Measurements from ENCODE around the gene VIPR2.
A peak's percentile ranks its signal among the peaks of the same experiment; 100 is the strongest.

The VIPR2 gene

DNA sequence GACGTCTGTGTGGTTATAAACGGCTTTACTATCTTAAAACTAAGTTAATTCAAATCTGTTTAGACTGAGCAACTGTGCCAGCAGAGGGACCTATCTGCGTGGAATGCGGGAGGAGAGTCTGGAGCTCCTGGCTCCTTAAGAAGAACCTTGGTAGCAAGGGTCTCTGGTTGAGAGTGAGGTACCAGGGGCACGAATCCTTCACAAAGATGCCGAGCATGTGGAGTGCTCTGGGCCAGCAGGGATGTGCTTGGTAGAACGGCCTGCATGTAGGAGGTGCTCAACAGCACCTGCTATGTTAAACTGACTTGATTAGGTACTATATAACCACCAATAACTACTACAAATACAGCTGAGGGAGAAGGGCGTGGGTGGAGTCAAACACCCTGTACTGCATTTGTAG lies 102.6 kb downstream of the VIPR2 start:
- Histone ChIP-seq H3K9ac (ENCODE audit: insufficient read length, low read depth) (no peak overlapping the region), H3K4me3 (ENCODE audit: insufficient read length, low read depth) (no peak overlapping the region), H3K9me3 (ENCODE audit: insufficient read depth, low read length) (peaks cover 6% of the 10 kb centered on the region; the same call in 1 of the 2 replicates), H3K27me3 (ENCODE audit: insufficient read depth, insufficient read length) (no peaks in the 10 kb centered on the region), H3K36me3 (ENCODE audit: insufficient read depth, insufficient read length, low read length) (no peaks in the 10 kb centered on the region), H3K4me1 (ENCODE audit: insufficient read depth, insufficient read length) (peaks cover 1% of the 10 kb centered on the region)
- no peak for DNase-seq (ENCODE audit: low read depth, low spot score)
- TF ChIP-seq ZNF274 (IDR thresholded peaks at IDR 0.05; ENCODE audit: low read depth, low read length), result no peak
- TF ChIP-seq YY1 (IDR thresholded peaks at IDR 0.05; ENCODE audit: insufficient read depth, insufficient read length), result no peak
- no peak for TF ChIP-seq SUZ12 (IDR thresholded peaks at IDR 0.05; ENCODE audit: extremely low read depth, insufficient read depth, insufficient read length)

DNA sequence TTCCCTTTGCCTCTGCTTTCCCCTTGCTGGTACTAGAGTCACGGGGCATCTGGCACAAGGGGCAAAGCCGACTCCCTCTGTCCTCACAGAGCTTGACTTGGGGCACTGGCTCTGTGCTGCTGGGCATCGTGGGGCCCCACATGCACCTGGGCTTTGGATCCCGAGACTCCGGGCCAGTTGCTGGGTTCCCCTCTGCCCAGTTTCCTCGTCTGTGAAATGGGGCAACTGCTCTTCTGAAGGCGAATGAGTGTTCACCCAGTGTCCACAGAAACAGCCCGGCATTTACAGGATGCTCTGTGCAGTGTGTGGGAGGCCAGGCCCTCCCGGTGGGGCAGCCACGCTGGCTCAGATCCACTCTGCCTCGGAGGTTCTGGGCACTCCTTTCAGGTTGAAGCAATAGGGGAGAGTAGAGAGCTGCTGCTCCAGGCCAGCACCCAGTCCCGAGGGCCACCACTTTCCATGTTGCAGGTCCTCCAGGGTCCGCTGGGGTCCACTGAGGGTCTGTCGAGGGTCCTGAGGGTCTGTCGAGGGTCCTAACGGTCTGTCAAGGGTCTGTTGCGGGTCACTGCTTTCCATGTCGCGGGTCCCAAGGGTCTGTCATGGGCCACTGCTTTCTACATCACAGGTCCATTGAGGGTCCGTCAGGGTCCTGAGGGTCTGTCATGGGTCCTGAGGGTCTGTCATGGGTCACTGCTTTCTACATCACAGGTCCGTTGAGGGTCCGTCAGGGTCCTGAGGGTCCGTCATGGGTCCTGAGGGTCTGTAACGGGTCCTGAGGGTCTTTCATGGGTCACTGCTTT lies 103.6 kb downstream of the VIPR2 start:
- H3K4me3 ChIP-seq (ENCODE audit: insufficient read length, low read depth), result no peak overlapping the region
- H3K27me3 ChIP-seq (ENCODE audit: insufficient read depth, insufficient read length), result no peaks in the 10 kb centered on the region
- no peak overlapping the region for H3K9ac ChIP-seq (ENCODE audit: insufficient read length, low read depth)
- H3K9me3 ChIP-seq (ENCODE audit: insufficient read depth, low read length), result peaks cover 6% of the 10 kb centered on the region; the same call in 1 of the 2 replicates
- no peak for DNase-seq (ENCODE audit: low read depth, low spot score)
- peaks cover 7% of the 10 kb centered on the region for H3K4me1 ChIP-seq (ENCODE audit: insufficient read depth, insufficient read length)
- no peak for TF ChIP-seq YY1 (IDR thresholded peaks at IDR 0.05; ENCODE audit: insufficient read depth, insufficient read length)
- TF ChIP-seq ZNF274 (IDR thresholded peaks at IDR 0.05; ENCODE audit: low read depth, low read length), result no peak
- TF ChIP-seq SUZ12 (IDR thresholded peaks at IDR 0.05; ENCODE audit: extremely low read depth, insufficient read depth, insufficient read length), result no peak
- no peaks in the 10 kb centered on the region for H3K36me3 ChIP-seq (ENCODE audit: insufficient read depth, insufficient read length, low read length)

DNA sequence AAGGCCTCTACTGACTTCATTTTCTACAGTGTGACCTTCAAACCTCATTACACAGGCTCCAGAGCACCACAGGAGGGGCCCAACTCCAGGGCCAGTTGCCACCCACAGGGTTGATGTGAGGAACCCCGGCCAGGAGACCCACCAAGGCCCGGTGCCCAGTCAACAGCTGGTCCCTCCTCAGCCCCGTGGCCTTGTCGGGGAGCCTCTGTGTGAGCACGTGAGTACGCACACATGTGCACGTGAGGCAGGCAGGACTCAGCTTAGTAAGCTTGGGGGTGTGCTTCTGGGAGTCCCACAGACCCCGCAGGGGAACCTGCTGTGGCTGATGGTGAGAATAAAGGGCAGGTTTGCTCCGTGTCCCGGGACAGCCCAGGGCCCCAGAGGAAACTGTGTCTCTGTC lies 104.5 kb downstream of the VIPR2 start:
- Histone ChIP-seq H3K9ac (ENCODE audit: insufficient read length, low read depth) (no peak overlapping the region), H3K27me3 (ENCODE audit: insufficient read depth, insufficient read length) (no peaks in the 10 kb centered on the region), H3K4me3 (ENCODE audit: insufficient read length, low read depth) (no peak overlapping the region), H3K36me3 (ENCODE audit: insufficient read depth, insufficient read length, low read length) (no peaks in the 10 kb centered on the region), H3K4me1 (ENCODE audit: insufficient read depth, insufficient read length) (peaks cover 7% of the 10 kb centered on the region), H3K9me3 (ENCODE audit: insufficient read depth, low read length) (peaks cover 6% of the 10 kb centered on the region; the same call in 1 of the 2 replicates)
- DNase-seq (ENCODE audit: low read depth, low spot score), result no peak
- TF ChIP-seq YY1 (IDR thresholded peaks at IDR 0.05; ENCODE audit: insufficient read depth, insufficient read length) (no peak), ZNF274 (IDR thresholded peaks at IDR 0.05; ENCODE audit: low read depth, low read length) (no peak), SUZ12 (IDR thresholded peaks at IDR 0.05; ENCODE audit: extremely low read depth, insufficient read depth, insufficient read length) (no peak)

DNA sequence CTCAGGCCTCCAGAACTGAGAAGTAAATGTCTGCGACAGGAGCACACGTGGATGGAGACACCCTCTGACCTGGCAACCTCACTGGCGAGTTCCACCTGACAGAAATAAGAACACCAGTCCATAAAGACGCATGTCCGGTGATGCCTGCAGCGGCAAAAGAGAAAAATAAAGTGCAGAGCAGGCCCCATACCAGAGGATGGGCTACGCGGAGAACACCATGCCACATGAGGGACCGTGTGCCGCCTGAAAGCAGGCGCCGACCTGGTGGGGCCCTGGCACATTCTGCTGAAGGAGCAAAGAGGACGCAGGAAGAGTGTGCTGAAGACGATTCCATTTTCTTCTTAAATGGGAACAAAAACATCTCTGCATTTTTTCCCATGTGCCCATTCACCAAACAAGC lies 105.0 kb downstream of the VIPR2 start:
- H3K4me3 ChIP-seq (ENCODE audit: insufficient read length, low read depth), result no peak overlapping the region
- DNase-seq (ENCODE audit: low read depth, low spot score), result no peak
- H3K4me1 ChIP-seq (ENCODE audit: insufficient read depth, insufficient read length), result peaks cover 7% of the 10 kb centered on the region
- TF ChIP-seq SUZ12 (IDR thresholded peaks at IDR 0.05; ENCODE audit: extremely low read depth, insufficient read depth, insufficient read length), result no peak
- no peak for TF ChIP-seq ZNF274 (IDR thresholded peaks at IDR 0.05; ENCODE audit: low read depth, low read length)
- no peak for TF ChIP-seq YY1 (IDR thresholded peaks at IDR 0.05; ENCODE audit: insufficient read depth, insufficient read length)
- H3K9me3 ChIP-seq (ENCODE audit: insufficient read depth, low read length), result peaks cover 6% of the 10 kb centered on the region; the same call in 1 of the 2 replicates
- H3K9ac ChIP-seq (ENCODE audit: insufficient read length, low read depth), result no peak overlapping the region
- no peaks in the 10 kb centered on the region for H3K36me3 ChIP-seq (ENCODE audit: insufficient read depth, insufficient read length, low read length)
- H3K27me3 ChIP-seq (ENCODE audit: insufficient read depth, insufficient read length), result no peaks in the 10 kb centered on the region

DNA sequence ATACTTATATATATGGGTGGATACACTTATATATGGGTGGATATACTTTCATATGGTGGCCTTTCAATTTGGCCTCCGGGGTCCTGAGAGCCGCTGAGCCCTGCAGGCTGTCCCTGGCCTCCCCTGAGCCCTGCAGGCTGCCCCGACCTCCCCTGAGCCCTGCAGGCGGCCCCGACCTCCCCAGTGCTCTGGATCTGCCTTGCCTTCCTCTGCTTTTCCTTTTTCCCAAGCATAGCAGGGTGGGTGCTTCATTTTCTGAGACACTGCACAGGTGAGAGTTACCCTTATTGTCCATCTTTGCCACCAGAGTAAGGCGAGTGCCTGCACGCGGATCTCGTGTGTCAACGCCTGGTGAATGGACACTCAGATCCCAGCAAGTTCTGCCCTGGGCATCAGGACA lies 106.6 kb downstream of the VIPR2 start:
- no peak for TF ChIP-seq ZNF274 (IDR thresholded peaks at IDR 0.05; ENCODE audit: low read depth, low read length)
- no peak for TF ChIP-seq SUZ12 (IDR thresholded peaks at IDR 0.05; ENCODE audit: extremely low read depth, insufficient read depth, insufficient read length)
- TF ChIP-seq YY1 (IDR thresholded peaks at IDR 0.05; ENCODE audit: insufficient read depth, insufficient read length), result no peak
- Histone ChIP-seq H3K9ac (ENCODE audit: insufficient read length, low read depth) (no peak overlapping the region), H3K36me3 (ENCODE audit: insufficient read depth, insufficient read length, low read length) (no peaks in the 10 kb centered on the region), H3K9me3 (ENCODE audit: insufficient read depth, low read length) (no peaks in the 10 kb centered on the region), H3K4me3 (ENCODE audit: insufficient read length, low read depth) (no peak overlapping the region), H3K27me3 (ENCODE audit: insufficient read depth, insufficient read length) (no peaks in the 10 kb centered on the region), H3K4me1 (ENCODE audit: insufficient read depth, insufficient read length) (peaks cover 13% of the 10 kb centered on the region)
- DNase-seq (ENCODE audit: low read depth, low spot score), result no peak

DNA sequence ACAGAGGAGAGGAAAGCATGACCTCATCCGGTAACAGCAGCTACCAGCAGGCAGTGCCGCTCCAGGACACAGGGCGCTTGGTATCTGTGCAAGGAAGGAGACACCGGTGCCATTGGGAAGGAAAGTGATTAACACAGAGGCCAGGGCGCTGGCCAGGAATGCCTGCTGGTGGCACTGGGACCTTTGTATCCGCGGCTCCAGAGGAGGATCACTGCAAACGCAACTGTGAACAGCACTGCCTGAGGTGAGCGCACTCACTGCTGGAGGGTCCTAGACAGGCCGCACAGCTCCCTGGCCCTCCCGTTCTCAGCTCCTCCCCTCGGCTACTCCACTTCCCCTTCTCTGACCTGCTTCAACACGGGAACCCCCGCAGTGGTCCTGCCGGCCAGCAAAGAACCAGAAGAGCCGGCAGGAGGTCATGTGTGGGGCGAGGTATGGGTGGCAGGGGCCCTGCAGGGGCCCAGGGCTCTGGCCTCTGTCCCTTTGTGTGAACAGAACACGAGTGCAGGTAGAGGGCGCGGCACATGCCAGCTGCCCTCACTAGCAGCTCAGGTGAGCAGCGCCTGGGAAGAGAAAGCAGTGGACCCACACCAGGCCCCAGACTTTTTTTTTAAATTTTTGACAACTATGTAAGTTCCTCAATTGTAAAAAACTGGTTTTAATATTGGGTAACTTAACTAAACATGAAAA lies 107.6 kb downstream of the VIPR2 start:
- H3K4me1 ChIP-seq (ENCODE audit: insufficient read depth, insufficient read length), result peaks cover 13% of the 10 kb centered on the region
- DNase-seq (ENCODE audit: low read depth, low spot score), result no peak
- H3K9me3 ChIP-seq (ENCODE audit: insufficient read depth, low read length), result no peaks in the 10 kb centered on the region
- H3K9ac ChIP-seq (ENCODE audit: insufficient read length, low read depth), result peak overlapping the region; percentile 42
- H3K27me3 ChIP-seq (ENCODE audit: insufficient read depth, insufficient read length), result no peaks in the 10 kb centered on the region
- H3K36me3 ChIP-seq (ENCODE audit: insufficient read depth, insufficient read length, low read length), result no peaks in the 10 kb centered on the region
- no peak overlapping the region for H3K4me3 ChIP-seq (ENCODE audit: insufficient read length, low read depth)
- TF ChIP-seq ZNF274 (IDR thresholded peaks at IDR 0.05; ENCODE audit: low read depth, low read length) (no peak), YY1 (IDR thresholded peaks at IDR 0.05; ENCODE audit: insufficient read depth, insufficient read length) (no peak)

DNA sequence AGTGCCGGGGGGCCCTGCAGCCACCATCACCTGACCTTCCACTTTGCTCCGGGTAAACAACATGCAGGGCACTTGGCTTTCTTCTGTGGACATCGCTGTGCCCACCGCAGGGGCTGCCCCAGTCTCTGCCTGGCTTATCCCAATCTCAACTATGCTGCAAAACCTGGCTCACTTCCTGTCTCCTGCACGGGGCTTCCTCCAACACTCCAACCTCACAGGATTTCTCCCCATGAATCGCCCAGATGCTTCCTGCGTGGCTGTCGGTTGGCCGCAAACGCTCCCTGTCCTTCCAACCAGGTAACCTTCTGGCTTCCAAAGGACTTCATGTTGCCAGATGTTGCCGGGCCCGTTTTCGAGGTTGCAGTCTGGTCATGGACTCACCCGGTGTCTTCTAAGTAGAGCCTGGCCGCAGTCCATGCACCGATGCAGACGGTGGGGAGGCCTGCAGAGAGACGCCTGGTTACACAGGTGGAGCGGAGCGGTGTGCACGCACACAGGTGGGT lies 109.0 kb downstream of the VIPR2 start:
- DNase-seq (ENCODE audit: low read depth, low spot score), result no peak
- H3K27me3 ChIP-seq (ENCODE audit: insufficient read depth, insufficient read length), result peaks cover 6% of the 10 kb centered on the region
- no peak overlapping the region for H3K4me3 ChIP-seq (ENCODE audit: insufficient read length, low read depth)
- peaks cover 15% of the 10 kb centered on the region for H3K4me1 ChIP-seq (ENCODE audit: insufficient read depth, insufficient read length)
- H3K9ac ChIP-seq (ENCODE audit: insufficient read length, low read depth), result no peak overlapping the region
- no peak for TF ChIP-seq ZNF274 (IDR thresholded peaks at IDR 0.05; ENCODE audit: low read depth, low read length)
- no peak for TF ChIP-seq SUZ12 (IDR thresholded peaks at IDR 0.05; ENCODE audit: extremely low read depth, insufficient read depth, insufficient read length)
- no peak for TF ChIP-seq YY1 (IDR thresholded peaks at IDR 0.05; ENCODE audit: insufficient read depth, insufficient read length)
- no peaks in the 10 kb centered on the region for H3K36me3 ChIP-seq (ENCODE audit: insufficient read depth, insufficient read length, low read length)
- H3K9me3 ChIP-seq (ENCODE audit: insufficient read depth, low read length), result no peaks in the 10 kb centered on the region

Data from NT2/D1 (cell line).